Measurements from ENCODE around the gene MTA3.

GRCh38 chr2:42522035-42522434 lies 46.4 kb upstream of the MTA3 start:
- no peak for TF ChIP-seq CREB1 (IDR thresholded peaks at IDR 0.05; ENCODE audit: low read depth)
- TF ChIP-seq MAX (IDR thresholded peaks at IDR 0.05): no peak
